Subcutaneous adipose tissue (tissue), 4 donors: ENCODE data around the gene DCD. TPM values are rescaled to one million over a fixed set of nuclear protein-coding genes. Genes with fewer than 3 reads are reported as not detected.

Experiments used
- CTCF ChIP-seq: fragments of 450-650 bp; IDR thresholded peaks from one replicate; pipeline ENCODE4 v1.5.1; 2016; ENCODE audit warnings: low read depth, mild to moderate bottlenecking, control low read depth, antibody characterized with exemption, moderate library complexity
- total RNA-seq, 4 donors: library from RNA; depleted of rRNA; stranded (reverse); fragments of >200 nt; gene quantifications; one replicate each; pipeline ENCODE4 v1.1.0, GENCODE V29; 2016

Gene DCD
- total RNA-seq, 4 donors from 2014 or later = not detected

- TF ChIP-seq CTCF = no peak
Observed at GRCh38 chr12:54604436-54604835, 43.7 kb downstream of the DCD start.

GRCh38 chr12:54603872-54604271, 44.3 kb downstream of the DCD start:
- no peak for TF ChIP-seq CTCF

GRCh38 chr12:54603173-54603814, 44.9 kb downstream of the DCD start:
- TF ChIP-seq CTCF = no peak

GRCh38 chr12:54602661-54603060, 45.5 kb downstream of the DCD start:
- TF ChIP-seq CTCF = no peak

- no peak for TF ChIP-seq CTCF
Observed at GRCh38 chr12:54601841-54602240, 46.3 kb downstream of the DCD start.

- no peak for TF ChIP-seq CTCF
Observed at GRCh38 chr12:54598970-54599369, 49.2 kb downstream of the DCD start.

GRCh38 chr12:54596526-54596946, 51.6 kb downstream of the DCD start:
- TF ChIP-seq CTCF = no peak
